ENCODE measurements around the gene ZNF521.

- TF ChIP-seq, protein P1, sequence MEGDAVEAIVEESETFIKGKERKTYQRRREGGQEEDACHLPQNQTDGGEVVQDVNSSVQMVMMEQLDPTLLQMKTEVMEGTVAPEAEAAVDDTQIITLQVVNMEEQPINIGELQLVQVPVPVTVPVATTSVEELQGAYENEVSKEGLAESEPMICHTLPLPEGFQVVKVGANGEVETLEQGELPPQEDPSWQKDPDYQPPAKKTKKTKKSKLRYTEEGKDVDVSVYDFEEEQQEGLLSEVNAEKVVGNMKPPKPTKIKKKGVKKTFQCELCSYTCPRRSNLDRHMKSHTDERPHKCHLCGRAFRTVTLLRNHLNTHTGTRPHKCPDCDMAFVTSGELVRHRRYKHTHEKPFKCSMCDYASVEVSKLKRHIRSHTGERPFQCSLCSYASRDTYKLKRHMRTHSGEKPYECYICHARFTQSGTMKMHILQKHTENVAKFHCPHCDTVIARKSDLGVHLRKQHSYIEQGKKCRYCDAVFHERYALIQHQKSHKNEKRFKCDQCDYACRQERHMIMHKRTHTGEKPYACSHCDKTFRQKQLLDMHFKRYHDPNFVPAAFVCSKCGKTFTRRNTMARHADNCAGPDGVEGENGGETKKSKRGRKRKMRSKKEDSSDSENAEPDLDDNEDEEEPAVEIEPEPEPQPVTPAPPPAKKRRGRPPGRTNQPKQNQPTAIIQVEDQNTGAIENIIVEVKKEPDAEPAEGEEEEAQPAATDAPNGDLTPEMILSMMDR (IDR thresholded peaks at IDR 0.05) = no peak
- no peak for TF ChIP-seq ZFX (IDR thresholded peaks at IDR 0.05; ENCODE audit: borderline replicate concordance)
These were observed 322.2 kb downstream of the ZNF521 start for GRCh38 chr18:25029802-25030201.

Measured in 22Rv1 (cell line).